PFSK-1 (cell line): ENCODE results near the gene SHTN1.

Experiments
- FOXP2 ChIP-seq: optimal IDR thresholded peaks from 2 replicates; pipeline ENCODE3; 2011; ENCODE audit warnings: borderline replicate concordance, control low read depth, inconsistent platforms; ENCODE audit not compliant: insufficient read depth; ENCODE audit errors: extremely low read length, extremely low read depth
- POLR2AphosphoS5 ChIP-seq: IDR thresholded peaks from 2 replicates; pipeline ENCODE4 v1.6.1; 2012; ENCODE audit warnings: low read depth, mild to moderate bottlenecking, control low read depth, low read length, moderate library complexity
- REST ChIP-seq, 2 experiments: IDR thresholded peaks; 2 replicates each; pipeline versions ENCODE4 v1.6.1 to v1.8.0; 2011 to 2012; ENCODE audit warnings: low read depth in 2 of 2, low read length in 2 of 2, control low read depth in 1 of 2, inconsistent platforms in 1 of 2, mild to moderate bottlenecking in 1 of 2, moderate library complexity in 1 of 2; ENCODE audit not compliant: insufficient read depth in 1 of 2
- TAF1 ChIP-seq: IDR thresholded peaks from 2 replicates; pipeline ENCODE4 v1.6.1; 2012; ENCODE audit warnings: low read length, control low read depth, borderline replicate concordance; ENCODE audit not compliant: insufficient read depth

GRCh38 chr10:116968331-116968730 is 36.7 kb downstream of the SHTN1 start:
- TF ChIP-seq TAF1, result no peak
- no peak for TF ChIP-seq POLR2AphosphoS5
- TF ChIP-seq FOXP2, result no peak
- no peak for TF ChIP-seq REST (IDR thresholded peaks at IDR 0.05; ENCODE audit: insufficient read depth in 1 of 2, low read depth in 2 of 2, low read length in 2 of 2)
